SK-N-SH treated with all-trans-retinoic acid at 6 μM for 48 hours (cell line): Measurements from ENCODE around the gene TRAF1.

Experiments used
- ATAC-seq: fragments of 200-7000 bp; cut with Tn5 transposase; 3 replicates; pipeline ENCODE4 v1.9.1; 2020; ENCODE audit warnings: mild to moderate bottlenecking, moderate library complexity
- ARNTL ChIP-seq: fragments of 450-650 bp; formaldehyde crosslinking; IDR thresholded peaks from 2 replicates; pipeline ENCODE4 v1.5.0; 2020; ENCODE audit warnings: low read depth, mild to moderate bottlenecking, moderate library complexity, borderline replicate concordance
- BACH2 ChIP-seq: fragments of 250-450 bp; sonication (Bioruptor Pico); IDR thresholded peaks from 2 replicates; pipeline ENCODE4 v1.9.0; 2021; ENCODE audit warnings: mild to moderate bottlenecking, borderline replicate concordance
- CSDC2 ChIP-seq: fragments of 250-450 bp; sonication (Bioruptor Pico); IDR thresholded peaks from 2 replicates; pipeline ENCODE4 v1.5.0; 2020; ENCODE audit warnings: mild to moderate bottlenecking, moderate library complexity
- ESRRG ChIP-seq: fragments of 250-450 bp; sonication (Bioruptor Pico); IDR thresholded peaks from 2 replicates; pipeline ENCODE4 v1.6.1; 2021; ENCODE audit warnings: mild to moderate bottlenecking
- GLIS3 ChIP-seq: fragments of 250-450 bp; sonication (Bioruptor Pico); IDR thresholded peaks from 2 replicates; pipeline ENCODE4 v1.5.0; 2020; ENCODE audit warnings: mild to moderate bottlenecking, moderate library complexity
- ISL1 ChIP-seq: fragments of 250-450 bp; sonication (Bioruptor Pico); IDR thresholded peaks from 2 replicates; pipeline ENCODE4 v2.1.2; 2022; ENCODE audit warnings: mild to moderate bottlenecking, moderate library complexity
- OSR1 ChIP-seq: fragments of 250-450 bp; sonication (Bioruptor Pico); IDR thresholded peaks from 2 replicates; pipeline ENCODE4 v1.8.0; 2022; ENCODE audit warnings: moderate library complexity, mild to moderate bottlenecking, inconsistent platforms
- PPARA ChIP-seq: fragments of 250-450 bp; sonication (Bioruptor Pico); IDR thresholded peaks from 2 replicates; pipeline ENCODE4 v1.5.0; 2020; ENCODE audit warnings: mild to moderate bottlenecking, borderline replicate concordance
- RARB ChIP-seq: fragments of 250-450 bp; sonication (Bioruptor Pico); IDR thresholded peaks from 2 replicates; pipeline ENCODE4 v1.8.0; 2021; ENCODE audit warnings: mild to moderate bottlenecking, moderate library complexity
- SNAI2 ChIP-seq: fragments of 250-450 bp; sonication (Bioruptor Pico); IDR thresholded peaks from 2 replicates; pipeline ENCODE4 v1.5.0; 2020; ENCODE audit warnings: mild to moderate bottlenecking, moderate library complexity
- TCF4 ChIP-seq: fragments of 250-450 bp; sonication (Bioruptor Pico); IDR thresholded peaks from 2 replicates; pipeline ENCODE4 v1.8.0; 2021; ENCODE audit warnings: mild to moderate bottlenecking, moderate library complexity, borderline replicate concordance
- TOX ChIP-seq: fragments of 250-450 bp; sonication (Bioruptor Pico); IDR thresholded peaks from 2 replicates; pipeline ENCODE4 v1.8.0; 2021; ENCODE audit warnings: mild to moderate bottlenecking, moderate library complexity, borderline replicate concordance
- ZC3H10 ChIP-seq: fragments of 250-450 bp; sonication (Bioruptor Pico); IDR thresholded peaks from 2 replicates; pipeline ENCODE4 v1.5.1; 2021; ENCODE audit warnings: mild to moderate bottlenecking, moderate library complexity
- ZFP3 ChIP-seq: fragments of 250-450 bp; sonication (Bioruptor Pico); IDR thresholded peaks from 2 replicates; pipeline ENCODE4 v1.5.0; 2020; ENCODE audit warnings: mild to moderate bottlenecking, moderate library complexity
- ZFP30 ChIP-seq: fragments of 450-650 bp; formaldehyde crosslinking; IDR thresholded peaks from 2 replicates; pipeline ENCODE4 v1.5.0; 2022; ENCODE audit warnings: mild to moderate bottlenecking, moderate library complexity
- ZNF565 ChIP-seq: fragments of 450-650 bp; formaldehyde crosslinking; conservative IDR thresholded peaks from 2 replicates; pipeline ENCODE4 v1.5.0; 2020; ENCODE audit warnings: low read depth, mild to moderate bottlenecking, moderate library complexity
- ZNF70 ChIP-seq: fragments of 450-650 bp; formaldehyde crosslinking; IDR thresholded peaks from 2 replicates; pipeline ENCODE4 v1.5.0; 2020; ENCODE audit warnings: mild to moderate bottlenecking, moderate library complexity
- ZNF8 ChIP-seq: fragments of 450-650 bp; formaldehyde crosslinking; IDR thresholded peaks from 2 replicates; pipeline ENCODE4 v1.5.0; 2020; ENCODE audit warnings: mild to moderate bottlenecking, moderate library complexity
- TF ChIP-seq, protein P1 (sequence below): fragments of 250-450 bp; sonication (Bioruptor Pico); IDR thresholded peaks from 2 replicates; pipeline ENCODE4 v1.5.1; 2021; ENCODE audit warnings: mild to moderate bottlenecking, moderate library complexity
- TF ChIP-seq, protein P2 (sequence below): fragments of 250-450 bp; sonication (Bioruptor Pico); IDR thresholded peaks from 2 replicates; pipeline ENCODE4 v1.5.1; 2020; ENCODE audit warnings: low read depth, mild to moderate bottlenecking, moderate library complexity
- TF ChIP-seq, protein P3 (sequence below): fragments of 250-450 bp; sonication (Bioruptor Pico); IDR thresholded peaks from 2 replicates; pipeline ENCODE4 v1.8.0; 2020; ENCODE audit warnings: mild to moderate bottlenecking, moderate library complexity, borderline replicate concordance
- TF ChIP-seq, protein P4 (sequence below): fragments of 250-450 bp; sonication (Bioruptor Pico); IDR thresholded peaks from 2 replicates; pipeline ENCODE4 v1.8.0; 2021; ENCODE audit warnings: low read depth, mild to moderate bottlenecking, moderate library complexity, borderline replicate concordance
- TF ChIP-seq, protein P5 (sequence below): fragments of 250-450 bp; sonication (Bioruptor Pico); IDR thresholded peaks from 2 replicates; pipeline ENCODE4 v1.5.0; 2020; ENCODE audit warnings: mild to moderate bottlenecking, moderate library complexity

TRAF1 gene

DNA sequence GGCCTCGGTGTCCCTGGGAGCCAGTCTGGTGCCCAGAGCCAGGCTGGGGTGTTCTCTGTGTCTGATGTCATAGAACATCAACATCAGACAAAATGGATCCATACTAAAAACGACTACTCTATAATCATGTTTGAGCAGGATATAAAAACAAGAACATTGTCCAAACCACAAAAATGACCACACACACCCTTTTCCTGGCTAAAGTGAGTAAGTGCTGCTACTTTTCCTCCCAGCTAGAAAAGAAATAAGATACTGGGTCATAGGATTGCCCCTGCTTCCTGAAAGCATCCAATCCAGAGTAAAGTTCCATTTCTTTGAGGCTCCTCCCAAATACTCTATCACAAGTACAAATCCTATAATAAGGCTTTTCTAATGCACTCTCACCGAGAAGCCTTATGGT is 19.7 kb upstream of the TRAF1 start:
- no peak for TF ChIP-seq ESRRG (CRISPR knock-in tag)
- no peak for TF ChIP-seq TOX (CRISPR knock-in tag)
- TF ChIP-seq, protein P1, sequence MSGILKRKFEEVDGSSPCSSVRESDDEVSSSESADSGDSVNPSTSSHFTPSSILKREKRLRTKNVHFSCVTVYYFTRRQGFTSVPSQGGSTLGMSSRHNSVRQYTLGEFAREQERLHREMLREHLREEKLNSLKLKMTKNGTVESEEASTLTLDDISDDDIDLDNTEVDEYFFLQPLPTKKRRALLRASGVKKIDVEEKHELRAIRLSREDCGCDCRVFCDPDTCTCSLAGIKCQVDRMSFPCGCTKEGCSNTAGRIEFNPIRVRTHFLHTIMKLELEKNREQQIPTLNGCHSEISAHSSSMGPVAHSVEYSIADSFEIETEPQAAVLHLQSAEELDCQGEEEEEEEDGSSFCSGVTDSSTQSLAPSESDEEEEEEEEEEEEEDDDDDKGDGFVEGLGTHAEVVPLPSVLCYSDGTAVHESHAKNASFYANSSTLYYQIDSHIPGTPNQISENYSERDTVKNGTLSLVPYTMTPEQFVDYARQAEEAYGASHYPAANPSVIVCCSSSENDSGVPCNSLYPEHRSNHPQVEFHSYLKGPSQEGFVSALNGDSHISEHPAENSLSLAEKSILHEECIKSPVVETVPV (CRISPR knock-in tag), result no peak
- no peak for TF ChIP-seq ISL1
- no peak for TF ChIP-seq ZFP3 (CRISPR knock-in tag)
- TF ChIP-seq GLIS3 (CRISPR knock-in tag), result no peak
- no peak for TF ChIP-seq PPARA
- no peak for TF ChIP-seq ZFP30
- TF ChIP-seq CSDC2 (CRISPR knock-in tag), result no peak
- TF ChIP-seq SNAI2 (CRISPR knock-in tag), result no peak
- no peak for TF ChIP-seq OSR1
- TF ChIP-seq RARB (CRISPR knock-in tag), result no peak
- no peak for TF ChIP-seq BACH2
- no peak for TF ChIP-seq ZC3H10 (CRISPR knock-in tag)
- no peak for TF ChIP-seq ZNF565
- no peak for TF ChIP-seq ZNF8
- TF ChIP-seq, protein P2, sequence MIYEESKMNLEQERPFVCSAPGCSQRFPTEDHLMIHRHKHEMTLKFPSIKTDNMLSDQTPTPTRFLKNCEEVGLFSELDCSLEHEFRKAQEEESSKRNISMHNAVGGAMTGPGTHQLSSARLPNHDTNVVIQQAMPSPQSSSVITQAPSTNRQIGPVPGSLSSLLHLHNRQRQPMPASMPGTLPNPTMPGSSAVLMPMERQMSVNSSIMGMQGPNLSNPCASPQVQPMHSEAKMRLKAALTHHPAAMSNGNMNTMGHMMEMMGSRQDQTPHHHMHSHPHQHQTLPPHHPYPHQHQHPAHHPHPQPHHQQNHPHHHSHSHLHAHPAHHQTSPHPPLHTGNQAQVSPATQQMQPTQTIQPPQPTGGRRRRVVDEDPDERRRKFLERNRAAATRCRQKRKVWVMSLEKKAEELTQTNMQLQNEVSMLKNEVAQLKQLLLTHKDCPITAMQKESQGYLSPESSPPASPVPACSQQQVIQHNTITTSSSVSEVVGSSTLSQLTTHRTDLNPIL (CRISPR knock-in tag), result no peak
- TF ChIP-seq, protein P3, sequence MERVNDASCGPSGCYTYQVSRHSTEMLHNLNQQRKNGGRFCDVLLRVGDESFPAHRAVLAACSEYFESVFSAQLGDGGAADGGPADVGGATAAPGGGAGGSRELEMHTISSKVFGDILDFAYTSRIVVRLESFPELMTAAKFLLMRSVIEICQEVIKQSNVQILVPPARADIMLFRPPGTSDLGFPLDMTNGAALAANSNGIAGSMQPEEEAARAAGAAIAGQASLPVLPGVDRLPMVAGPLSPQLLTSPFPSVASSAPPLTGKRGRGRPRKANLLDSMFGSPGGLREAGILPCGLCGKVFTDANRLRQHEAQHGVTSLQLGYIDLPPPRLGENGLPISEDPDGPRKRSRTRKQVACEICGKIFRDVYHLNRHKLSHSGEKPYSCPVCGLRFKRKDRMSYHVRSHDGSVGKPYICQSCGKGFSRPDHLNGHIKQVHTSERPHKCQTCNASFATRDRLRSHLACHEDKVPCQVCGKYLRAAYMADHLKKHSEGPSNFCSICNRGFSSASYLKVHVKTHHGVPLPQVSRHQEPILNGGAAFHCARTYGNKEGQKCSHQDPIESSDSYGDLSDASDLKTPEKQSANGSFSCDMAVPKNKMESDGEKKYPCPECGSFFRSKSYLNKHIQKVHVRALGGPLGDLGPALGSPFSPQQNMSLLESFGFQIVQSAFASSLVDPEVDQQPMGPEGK, result no peak
- TF ChIP-seq, protein P4, sequence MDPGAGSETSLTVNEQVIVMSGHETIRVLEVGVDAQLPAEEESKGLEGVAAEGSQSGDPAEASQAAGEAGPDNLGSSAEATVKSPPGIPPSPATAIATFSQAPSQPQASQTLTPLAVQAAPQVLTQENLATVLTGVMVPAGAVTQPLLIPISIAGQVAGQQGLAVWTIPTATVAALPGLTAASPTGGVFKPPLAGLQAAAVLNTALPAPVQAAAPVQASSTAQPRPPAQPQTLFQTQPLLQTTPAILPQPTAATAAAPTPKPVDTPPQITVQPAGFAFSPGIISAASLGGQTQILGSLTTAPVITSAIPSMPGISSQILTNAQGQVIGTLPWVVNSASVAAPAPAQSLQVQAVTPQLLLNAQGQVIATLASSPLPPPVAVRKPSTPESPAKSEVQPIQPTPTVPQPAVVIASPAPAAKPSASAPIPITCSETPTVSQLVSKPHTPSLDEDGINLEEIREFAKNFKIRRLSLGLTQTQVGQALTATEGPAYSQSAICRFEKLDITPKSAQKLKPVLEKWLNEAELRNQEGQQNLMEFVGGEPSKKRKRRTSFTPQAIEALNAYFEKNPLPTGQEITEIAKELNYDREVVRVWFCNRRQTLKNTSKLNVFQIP (CRISPR knock-in tag), result no peak
- TF ChIP-seq ZNF70 (CRISPR knock-in tag), result no peak
- no peak for ATAC-seq

DNA sequence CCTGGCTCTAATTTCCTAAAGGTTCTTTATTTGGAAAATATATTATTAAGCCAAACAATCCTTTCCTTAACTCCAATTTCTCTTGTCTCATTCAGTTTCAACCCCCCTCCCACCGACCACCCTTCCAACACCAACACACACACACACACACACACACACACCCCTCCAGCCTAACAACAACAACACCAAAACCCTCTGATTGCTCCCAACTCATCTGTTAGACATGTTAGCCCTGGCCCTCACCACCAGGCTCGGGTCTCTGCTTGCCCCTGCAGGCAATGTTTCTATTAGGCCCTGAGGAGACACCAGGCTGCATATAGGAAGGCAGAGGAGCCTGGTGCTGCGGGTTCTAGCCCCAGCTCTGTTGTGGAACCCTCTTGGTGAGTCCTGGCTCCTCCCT is 18.4 kb upstream of the TRAF1 start:
- ATAC-seq, result no peak
- TF ChIP-seq ZC3H10 (CRISPR knock-in tag) (no peak), RARB (CRISPR knock-in tag) (no peak), BACH2 (no peak), SNAI2 (CRISPR knock-in tag) (no peak), ZFP3 (CRISPR knock-in tag) (no peak), PPARA (no peak), ZNF70 (CRISPR knock-in tag) (no peak), OSR1 (no peak), ESRRG (CRISPR knock-in tag) (no peak), ARNTL (CRISPR knock-in tag) (no peak), ZFP30 (no peak), GLIS3 (CRISPR knock-in tag) (no peak), TCF4 (CRISPR knock-in tag) (no peak), ISL1 (no peak), ZNF8 (no peak), ZNF565 (no peak)
- TF ChIP-seq, protein P2 (CRISPR knock-in tag), result no peak
- TF ChIP-seq, protein P4 (CRISPR knock-in tag), result no peak
- TF ChIP-seq, protein P5, sequence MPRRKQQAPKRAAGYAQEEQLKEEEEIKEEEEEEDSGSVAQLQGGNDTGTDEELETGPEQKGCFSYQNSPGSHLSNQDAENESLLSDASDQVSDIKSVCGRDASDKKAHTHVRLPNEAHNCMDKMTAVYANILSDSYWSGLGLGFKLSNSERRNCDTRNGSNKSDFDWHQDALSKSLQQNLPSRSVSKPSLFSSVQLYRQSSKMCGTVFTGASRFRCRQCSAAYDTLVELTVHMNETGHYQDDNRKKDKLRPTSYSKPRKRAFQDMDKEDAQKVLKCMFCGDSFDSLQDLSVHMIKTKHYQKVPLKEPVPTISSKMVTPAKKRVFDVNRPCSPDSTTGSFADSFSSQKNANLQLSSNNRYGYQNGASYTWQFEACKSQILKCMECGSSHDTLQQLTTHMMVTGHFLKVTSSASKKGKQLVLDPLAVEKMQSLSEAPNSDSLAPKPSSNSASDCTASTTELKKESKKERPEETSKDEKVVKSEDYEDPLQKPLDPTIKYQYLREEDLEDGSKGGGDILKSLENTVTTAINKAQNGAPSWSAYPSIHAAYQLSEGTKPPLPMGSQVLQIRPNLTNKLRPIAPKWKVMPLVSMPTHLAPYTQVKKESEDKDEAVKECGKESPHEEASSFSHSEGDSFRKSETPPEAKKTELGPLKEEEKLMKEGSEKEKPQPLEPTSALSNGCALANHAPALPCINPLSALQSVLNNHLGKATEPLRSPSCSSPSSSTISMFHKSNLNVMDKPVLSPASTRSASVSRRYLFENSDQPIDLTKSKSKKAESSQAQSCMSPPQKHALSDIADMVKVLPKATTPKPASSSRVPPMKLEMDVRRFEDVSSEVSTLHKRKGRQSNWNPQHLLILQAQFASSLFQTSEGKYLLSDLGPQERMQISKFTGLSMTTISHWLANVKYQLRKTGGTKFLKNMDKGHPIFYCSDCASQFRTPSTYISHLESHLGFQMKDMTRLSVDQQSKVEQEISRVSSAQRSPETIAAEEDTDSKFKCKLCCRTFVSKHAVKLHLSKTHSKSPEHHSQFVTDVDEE, result no peak
- TF ChIP-seq, protein P1 (CRISPR knock-in tag), result no peak
